H1 (cell line): ENCODE results near the gene SNU13. TPM values are rescaled to one million over a fixed set of nuclear protein-coding genes. Genes with fewer than 3 reads are reported as not detected.

Experiments used
- KDM5A ChIP-seq: fragments of 200-600 bp; IDR thresholded peaks from 2 replicates; pipeline ENCODE4 v1.7.1; 2012; ENCODE audit warnings: mild to moderate bottlenecking, low read length, inconsistent platforms, mixed read lengths
- NRF1 ChIP-seq: IDR thresholded peaks from 2 replicates; pipeline ENCODE4 v1.6.1; 2011; ENCODE audit warnings: mild to moderate bottlenecking, low read depth, low read length, improper control_type of control experiment
- RNF2 ChIP-seq: fragments of 200-900, 300-1000 bp; sonication (generic); IDR thresholded peaks from 2 replicates; pipeline ENCODE4 v1.7.1; 2016; ENCODE audit warnings: borderline replicate concordance, low read depth, mild to moderate bottlenecking, antibody characterized with exemption, low read length; ENCODE audit not compliant: poor library complexity, severe bottlenecking; ENCODE audit errors: missing control alignments
- SIX5 ChIP-seq: IDR thresholded peaks from 2 replicates; pipeline ENCODE4 v1.6.1; 2011; ENCODE audit warnings: mild to moderate bottlenecking, low read depth, low read length
- TAF1 ChIP-seq: IDR thresholded peaks from 2 replicates; pipeline ENCODE4 v1.6.1; 2011; ENCODE audit warnings: mild to moderate bottlenecking, low read depth, low read length
- polyA plus RNA-seq, 7 experiments: library from polyadenylated mRNA; depleted of rRNA in 3 of 7; stranded (reverse) in 5 of 7; unstranded in 2 of 7; fragments of >200 nt in 5 of 7; fragments of 200-250 nt in 2 of 7; gene quantifications; 1 replicate in 5 of 7; 2 replicates in 1 of 7; 4 replicates in 1 of 7; pipeline versions ENCODE4 v1.2.1 to v1.2.3, GENCODE V29; 2011 to 2013; ENCODE audit warnings: missing spikeins in 2 of 7, mixed read lengths in 2 of 7
- total RNA-seq: library from RNA; stranded (reverse); fragmentation: NEBNext Ultra II Directional; extraction: Animal tissue kit (Norgen Biotek cat#: 25700); gene quantifications from 2 replicates; pipeline ENCODE4 v1.2.1, GENCODE V29; 2021
- TF ChIP-seq, protein P1 (sequence below): IDR thresholded peaks from 2 replicates; pipeline ENCODE4 v1.6.1; 2011; ENCODE audit warnings: low read length, improper control_type of control experiment

The SNU13 gene
- total and polyA plus RNA-seq, 2 of the 8 experiments (the other 6 are each of a cell fraction or from before 2014, with no cell fraction given): 241 to 281 TPM

DNA sequence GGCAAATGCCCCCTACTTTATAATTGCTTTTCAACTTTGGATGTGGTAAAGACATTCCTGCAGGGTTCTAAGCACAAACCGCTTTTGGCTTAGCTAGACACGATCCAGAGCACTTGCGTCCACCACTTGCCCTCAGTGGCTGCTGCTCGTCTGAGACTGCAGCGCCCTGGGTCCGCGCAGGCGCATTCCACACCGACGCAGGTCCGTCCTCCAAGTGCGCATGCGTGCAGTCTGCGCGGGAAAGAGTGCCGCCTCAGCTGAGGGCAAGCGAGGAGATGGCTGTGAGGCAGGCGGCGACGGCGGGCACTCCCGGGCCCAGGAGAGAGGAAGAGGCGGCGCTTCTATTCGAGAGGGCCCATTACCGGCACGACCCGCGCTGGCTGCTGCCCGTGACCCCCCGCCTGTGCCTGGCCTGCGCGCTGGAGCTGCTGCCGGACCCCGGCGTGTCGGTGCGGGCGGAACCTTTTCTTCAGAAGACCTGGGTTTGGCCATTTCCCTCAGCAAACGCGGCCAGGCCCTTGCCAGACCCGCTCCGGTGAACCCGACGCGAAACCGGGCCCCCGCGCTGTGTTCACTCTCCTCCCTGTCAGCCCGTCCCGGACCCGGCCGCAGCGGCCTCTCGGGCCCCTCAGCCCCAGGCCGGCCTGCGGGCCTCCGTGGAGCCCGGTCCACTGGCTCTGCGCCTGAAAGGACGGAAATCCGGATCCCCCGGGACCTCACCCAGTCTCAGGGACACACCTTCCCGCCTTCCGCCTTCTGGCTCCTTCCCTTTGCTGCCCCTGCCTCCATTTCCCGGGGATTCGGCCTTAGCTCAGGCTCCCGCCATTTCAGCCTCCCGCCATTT, 10.8 kb upstream of the SNU13 start, which contains the start of gene MEI1 (continued):
- TF ChIP-seq RNF2 (no peak), SIX5 (no peak), KDM5A (no peak), NRF1 (peak; percentile 23; the same call in 1 of the 2 replicates), TAF1 (no peak)
- TF ChIP-seq, protein P1, sequence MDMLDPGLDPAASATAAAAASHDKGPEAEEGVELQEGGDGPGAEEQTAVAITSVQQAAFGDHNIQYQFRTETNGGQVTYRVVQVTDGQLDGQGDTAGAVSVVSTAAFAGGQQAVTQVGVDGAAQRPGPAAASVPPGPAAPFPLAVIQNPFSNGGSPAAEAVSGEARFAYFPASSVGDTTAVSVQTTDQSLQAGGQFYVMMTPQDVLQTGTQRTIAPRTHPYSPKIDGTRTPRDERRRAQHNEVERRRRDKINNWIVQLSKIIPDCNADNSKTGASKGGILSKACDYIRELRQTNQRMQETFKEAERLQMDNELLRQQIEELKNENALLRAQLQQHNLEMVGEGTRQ: no peak
